PFSK-1 (cell line): ENCODE data around the gene RUNX3.

ENCODE experiments used
- FOXP2 ChIP-seq: optimal IDR thresholded peaks from 2 replicates; pipeline ENCODE3; 2011; ENCODE audit warnings: borderline replicate concordance, control low read depth, inconsistent platforms; ENCODE audit not compliant: insufficient read depth; ENCODE audit errors: extremely low read length, extremely low read depth
- POLR2AphosphoS5 ChIP-seq: IDR thresholded peaks from 2 replicates; pipeline ENCODE4 v1.6.1; 2012; ENCODE audit warnings: low read depth, mild to moderate bottlenecking, control low read depth, low read length, moderate library complexity
- REST ChIP-seq, 2 experiments: IDR thresholded peaks; 2 replicates each; pipeline versions ENCODE4 v1.6.1 to v1.8.0; 2011 to 2012; ENCODE audit warnings: low read depth in 2 of 2, low read length in 2 of 2, control low read depth in 1 of 2, inconsistent platforms in 1 of 2, mild to moderate bottlenecking in 1 of 2, moderate library complexity in 1 of 2; ENCODE audit not compliant: insufficient read depth in 1 of 2
- SIN3A ChIP-seq: IDR thresholded peaks from 2 replicates; pipeline ENCODE4 v1.6.1; 2012; ENCODE audit warnings: mild to moderate bottlenecking, low read length, moderate library complexity, borderline replicate concordance; ENCODE audit not compliant: insufficient read depth
- TAF1 ChIP-seq: IDR thresholded peaks from 2 replicates; pipeline ENCODE4 v1.6.1; 2012; ENCODE audit warnings: low read length, control low read depth, borderline replicate concordance; ENCODE audit not compliant: insufficient read depth

RUNX3 gene

GRCh38 chr1:24951337-24951736 lies 21.3 kb upstream of the RUNX3 start:
- no peak for TF ChIP-seq TAF1
- TF ChIP-seq POLR2AphosphoS5: no peak
- no peak for TF ChIP-seq FOXP2
- TF ChIP-seq REST (IDR thresholded peaks at IDR 0.05; ENCODE audit: insufficient read depth in 1 of 2, low read depth in 2 of 2, low read length in 2 of 2): no peak
- TF ChIP-seq SIN3A: no peak

- TF ChIP-seq FOXP2: no peak
- no peak for TF ChIP-seq SIN3A
- TF ChIP-seq TAF1: no peak
- TF ChIP-seq POLR2AphosphoS5: no peak
- TF ChIP-seq REST (IDR thresholded peaks at IDR 0.05; ENCODE audit: insufficient read depth in 1 of 2, low read depth in 2 of 2, low read length in 2 of 2): no peak
These were observed 19.3 kb upstream of the RUNX3 start for GRCh38 chr1:24949331-24949881.

- TF ChIP-seq POLR2AphosphoS5 (no peak), REST (IDR thresholded peaks at IDR 0.05; ENCODE audit: insufficient read depth in 1 of 2, low read depth in 2 of 2, low read length in 2 of 2) (no peak), TAF1 (no peak), SIN3A (no peak), FOXP2 (no peak)
These were observed 18.2 kb upstream of the RUNX3 start for GRCh38 chr1:24948079-24948827.

- TF ChIP-seq FOXP2: no peak
- no peak for TF ChIP-seq TAF1
- no peak for TF ChIP-seq POLR2AphosphoS5
- no peak for TF ChIP-seq SIN3A
- TF ChIP-seq REST (IDR thresholded peaks at IDR 0.05; ENCODE audit: insufficient read depth in 1 of 2, low read depth in 2 of 2, low read length in 2 of 2): no peak
These were observed 17.0 kb upstream of the RUNX3 start for GRCh38 chr1:24946861-24947658.
